ENCODE data around the gene LYRM9. TPM values are rescaled to one million over a fixed set of nuclear protein-coding genes. Genes with fewer than 3 reads are reported as not detected.

The LYRM9 gene
- total RNA-seq, 1 experiment from 2014 or later: 2.8 TPM

DNA sequence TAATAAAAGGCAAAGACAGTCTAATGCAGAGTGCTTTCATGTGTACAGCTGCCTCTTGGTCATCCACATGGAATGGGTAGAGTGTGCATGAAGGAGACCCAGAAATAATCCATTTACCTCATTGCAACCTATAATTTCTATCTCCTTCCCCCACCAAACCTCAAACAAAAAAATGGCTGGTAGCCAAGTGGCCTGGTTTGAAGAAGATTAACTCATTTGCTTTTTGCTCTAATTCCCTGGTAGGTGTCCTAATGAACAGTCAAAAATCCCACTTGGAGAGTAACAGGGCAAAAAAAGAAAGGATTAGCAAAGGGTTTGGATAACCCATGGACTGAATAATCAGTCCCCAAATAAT lies 13.0 kb upstream of the LYRM9 start:
- H3K27ac ChIP-seq (ENCODE audit: low read depth, low read length, poor library complexity, severe bottlenecking): no peak overlapping the region
- intact Hi-C loops (cut with micrococcal nuclease; ENCODE audit: unreplicated experiment): no loop called here
- DNase-seq (ENCODE audit: low spot score): no peak
- no peaks in the 10 kb centered on the region for H3K9me3 ChIP-seq (ENCODE audit: low read depth, low read length, poor library complexity, severe bottlenecking)
- CTCF ChIA-PET: no interaction called here
- POLR2A ChIA-PET (ENCODE audit: low non-redundant PET): no interaction called here
- BruUV-seq (replicated peaks): no TSS peak
- no peaks in the 10 kb centered on the region for H3K36me3 ChIP-seq (ENCODE audit: insufficient read depth, low read length, poor library complexity, severe bottlenecking)
- H3K27me3 ChIP-seq (replicated peaks; ENCODE audit: insufficient read depth, low read depth, low read length, poor library complexity): no peaks in the 10 kb centered on the region
- no peaks in the 10 kb centered on the region for H3K4me1 ChIP-seq (ENCODE audit: insufficient read depth, low read length, poor library complexity, severe bottlenecking)
- no peak overlapping the region for H3K4me3 ChIP-seq (ENCODE audit: low read depth, low read length, poor library complexity, severe bottlenecking)
- no peak for TF ChIP-seq CTCF (conservative IDR thresholded peaks at IDR 0.05; ENCODE audit: low read depth, low read length)
- TF ChIP-seq EZH2 (IDR thresholded peaks at IDR 0.05; ENCODE audit: borderline replicate concordance, low read depth, low read length, poor library complexity, severe bottlenecking): no peak

DNA sequence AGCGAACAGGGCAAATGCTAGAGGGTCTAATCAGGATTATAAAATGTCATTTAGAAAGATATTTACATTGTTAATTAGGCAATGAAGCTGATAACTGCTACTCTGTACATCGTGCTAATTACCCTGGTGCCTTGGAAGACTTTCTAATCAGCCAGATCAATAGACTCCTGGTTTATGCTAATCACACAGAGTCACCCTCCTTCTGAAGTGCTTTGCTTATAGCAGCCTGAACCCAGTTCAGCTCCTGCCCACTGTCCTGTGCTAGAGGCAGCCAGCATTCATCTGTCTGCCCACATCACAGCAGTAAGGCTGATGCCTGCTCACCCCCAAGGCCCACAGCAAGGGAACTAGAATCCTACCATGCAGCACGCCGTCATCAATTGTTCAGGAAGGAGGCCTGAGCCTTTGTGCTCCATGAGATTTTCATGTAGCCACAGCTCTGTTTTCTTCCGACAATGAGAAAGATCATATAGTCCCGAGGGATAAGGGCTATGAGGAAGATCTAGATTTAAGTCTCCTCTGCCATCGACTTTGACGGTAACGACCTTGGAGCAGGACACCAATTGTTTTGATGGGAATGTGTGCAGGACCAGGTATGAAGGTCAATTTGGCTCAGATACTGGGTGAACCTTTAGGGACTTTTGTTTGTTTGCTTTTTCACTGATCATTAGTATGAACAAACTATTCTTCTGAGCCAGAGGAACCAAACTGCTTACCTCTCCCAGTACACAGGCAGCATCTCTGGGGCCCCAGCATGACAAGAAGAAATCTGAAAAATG lies 12.5 kb upstream of the LYRM9 start:
- intact Hi-C loops (cut with micrococcal nuclease; ENCODE audit: unreplicated experiment): no loop called here
- Histone ChIP-seq H3K27me3 (replicated peaks; ENCODE audit: insufficient read depth, low read depth, low read length, poor library complexity) (no peaks in the 10 kb centered on the region), H3K36me3 (ENCODE audit: insufficient read depth, low read length, poor library complexity, severe bottlenecking) (no peaks in the 10 kb centered on the region), H3K4me1 (ENCODE audit: insufficient read depth, low read length, poor library complexity, severe bottlenecking) (no peaks in the 10 kb centered on the region), H3K27ac (ENCODE audit: low read depth, low read length, poor library complexity, severe bottlenecking) (no peak overlapping the region), H3K9me3 (ENCODE audit: low read depth, low read length, poor library complexity, severe bottlenecking) (no peaks in the 10 kb centered on the region), H3K4me3 (ENCODE audit: low read depth, low read length, poor library complexity, severe bottlenecking) (no peak overlapping the region)
- no peak for DNase-seq (ENCODE audit: low spot score)
- BruUV-seq (replicated peaks): no TSS peak
- no peak for TF ChIP-seq CTCF (conservative IDR thresholded peaks at IDR 0.05; ENCODE audit: low read depth, low read length)
- no peak for TF ChIP-seq EZH2 (IDR thresholded peaks at IDR 0.05; ENCODE audit: borderline replicate concordance, low read depth, low read length, poor library complexity, severe bottlenecking)
- ChIA-PET CTCF (no interaction called here), POLR2A (ENCODE audit: low non-redundant PET) (no interaction called here)

GRCh38 chr17:27904534-27905446 lies 11.6 kb upstream of the LYRM9 start:
- Histone ChIP-seq H3K4me3 (ENCODE audit: low read depth, low read length, poor library complexity, severe bottlenecking) (no peak overlapping the region), H3K4me1 (ENCODE audit: insufficient read depth, low read length, poor library complexity, severe bottlenecking) (no peaks in the 10 kb centered on the region), H3K36me3 (ENCODE audit: insufficient read depth, low read length, poor library complexity, severe bottlenecking) (no peaks in the 10 kb centered on the region), H3K9me3 (ENCODE audit: low read depth, low read length, poor library complexity, severe bottlenecking) (no peaks in the 10 kb centered on the region), H3K27me3 (replicated peaks; ENCODE audit: insufficient read depth, low read depth, low read length, poor library complexity) (no peaks in the 10 kb centered on the region), H3K27ac (ENCODE audit: low read depth, low read length, poor library complexity, severe bottlenecking) (no peak overlapping the region)
- no peak for TF ChIP-seq EZH2 (IDR thresholded peaks at IDR 0.05; ENCODE audit: borderline replicate concordance, low read depth, low read length, poor library complexity, severe bottlenecking)
- no peak for TF ChIP-seq CTCF (conservative IDR thresholded peaks at IDR 0.05; ENCODE audit: low read depth, low read length)
- intact Hi-C loops (cut with micrococcal nuclease; ENCODE audit: unreplicated experiment): no loop called here
- ChIA-PET CTCF (no interaction called here), POLR2A (ENCODE audit: low non-redundant PET) (no interaction called here)
- BruUV-seq (replicated peaks): no TSS peak
- DNase-seq (ENCODE audit: low spot score): no peak

Data from A673 (cell line).